ENCODE measurements around the gene ARID2.

Gene ARID2

GRCh38 chr12:45773747-45774146, 44.2 kb downstream of the ARID2 start:
- peaks cover 10% of the 10 kb centered on the region for H3K4me1 ChIP-seq (ENCODE audit: insufficient read depth, low read length, severe bottlenecking)
- no peaks in the 10 kb centered on the region for H3K9me2 ChIP-seq (ENCODE audit: low read depth, low read length)
- no peak overlapping the region for H3K27ac ChIP-seq (ENCODE audit: low read depth, low read length, poor library complexity, severe bottlenecking)
- H4K20me1 ChIP-seq (ENCODE audit: insufficient read depth, low read length), result no peaks in the 10 kb centered on the region
- no peak overlapping the region for H3K4me2 ChIP-seq (ENCODE audit: low read length)
- H3K36me3 ChIP-seq (ENCODE audit: insufficient read depth, low read length), result peaks cover 13% of the 10 kb centered on the region; the same call in 1 of the 2 replicates
- no peaks in the 10 kb centered on the region for H3F3A ChIP-seq (ENCODE audit: insufficient read depth, low read length)
- TF ChIP-seq, protein P1, sequence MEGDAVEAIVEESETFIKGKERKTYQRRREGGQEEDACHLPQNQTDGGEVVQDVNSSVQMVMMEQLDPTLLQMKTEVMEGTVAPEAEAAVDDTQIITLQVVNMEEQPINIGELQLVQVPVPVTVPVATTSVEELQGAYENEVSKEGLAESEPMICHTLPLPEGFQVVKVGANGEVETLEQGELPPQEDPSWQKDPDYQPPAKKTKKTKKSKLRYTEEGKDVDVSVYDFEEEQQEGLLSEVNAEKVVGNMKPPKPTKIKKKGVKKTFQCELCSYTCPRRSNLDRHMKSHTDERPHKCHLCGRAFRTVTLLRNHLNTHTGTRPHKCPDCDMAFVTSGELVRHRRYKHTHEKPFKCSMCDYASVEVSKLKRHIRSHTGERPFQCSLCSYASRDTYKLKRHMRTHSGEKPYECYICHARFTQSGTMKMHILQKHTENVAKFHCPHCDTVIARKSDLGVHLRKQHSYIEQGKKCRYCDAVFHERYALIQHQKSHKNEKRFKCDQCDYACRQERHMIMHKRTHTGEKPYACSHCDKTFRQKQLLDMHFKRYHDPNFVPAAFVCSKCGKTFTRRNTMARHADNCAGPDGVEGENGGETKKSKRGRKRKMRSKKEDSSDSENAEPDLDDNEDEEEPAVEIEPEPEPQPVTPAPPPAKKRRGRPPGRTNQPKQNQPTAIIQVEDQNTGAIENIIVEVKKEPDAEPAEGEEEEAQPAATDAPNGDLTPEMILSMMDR (IDR thresholded peaks at IDR 0.05; ENCODE audit: low read length), result no peak
- no peak for TF ChIP-seq EZH2 (IDR thresholded peaks at IDR 0.05; ENCODE audit: borderline replicate concordance, low read length)
- H3K4me3 ChIP-seq (ENCODE audit: low read depth, low read length, poor library complexity, severe bottlenecking), result no peak overlapping the region
- no peak overlapping the region for H3K9ac ChIP-seq (ENCODE audit: low read length)
- H2AFZ ChIP-seq (ENCODE audit: low read length), result no peak overlapping the region
- no peaks in the 10 kb centered on the region for H3K27me3 ChIP-seq (ENCODE audit: insufficient read depth, low read length)
- H3K79me2 ChIP-seq (ENCODE audit: insufficient read depth, low read length), result peaks cover 17% of the 10 kb centered on the region
- peaks cover 13% of the 10 kb centered on the region for H3K9me3 ChIP-seq (ENCODE audit: low read length)

GRCh38 chr12:45774508-45775162, 45.1 kb downstream of the ARID2 start:
- Histone ChIP-seq H3K9me3 (ENCODE audit: low read length) (peaks cover 4% of the 10 kb centered on the region; the same call in 1 of the 2 replicates), H3K9ac (ENCODE audit: low read length) (no peak overlapping the region), H3K9me2 (ENCODE audit: low read depth, low read length) (no peaks in the 10 kb centered on the region), H3K27me3 (ENCODE audit: insufficient read depth, low read length) (no peaks in the 10 kb centered on the region), H3K36me3 (ENCODE audit: insufficient read depth, low read length) (peaks cover 6% of the 10 kb centered on the region; the same call in 1 of the 2 replicates), H3F3A (ENCODE audit: insufficient read depth, low read length) (no peaks in the 10 kb centered on the region), H3K79me2 (ENCODE audit: insufficient read depth, low read length) (peaks cover 21% of the 10 kb centered on the region), H2AFZ (ENCODE audit: low read length) (no peak overlapping the region), H3K27ac (ENCODE audit: low read depth, low read length, poor library complexity, severe bottlenecking) (no peak overlapping the region), H3K4me2 (ENCODE audit: low read length) (no peak overlapping the region), H4K20me1 (ENCODE audit: insufficient read depth, low read length) (no peaks in the 10 kb centered on the region), H3K4me3 (ENCODE audit: low read depth, low read length, poor library complexity, severe bottlenecking) (no peak overlapping the region), H3K4me1 (ENCODE audit: insufficient read depth, low read length, severe bottlenecking) (peaks cover 10% of the 10 kb centered on the region)
- TF ChIP-seq, protein P1 (IDR thresholded peaks at IDR 0.05; ENCODE audit: low read length), result no peak
- TF ChIP-seq EZH2 (IDR thresholded peaks at IDR 0.05; ENCODE audit: borderline replicate concordance, low read length), result no peak

DNA sequence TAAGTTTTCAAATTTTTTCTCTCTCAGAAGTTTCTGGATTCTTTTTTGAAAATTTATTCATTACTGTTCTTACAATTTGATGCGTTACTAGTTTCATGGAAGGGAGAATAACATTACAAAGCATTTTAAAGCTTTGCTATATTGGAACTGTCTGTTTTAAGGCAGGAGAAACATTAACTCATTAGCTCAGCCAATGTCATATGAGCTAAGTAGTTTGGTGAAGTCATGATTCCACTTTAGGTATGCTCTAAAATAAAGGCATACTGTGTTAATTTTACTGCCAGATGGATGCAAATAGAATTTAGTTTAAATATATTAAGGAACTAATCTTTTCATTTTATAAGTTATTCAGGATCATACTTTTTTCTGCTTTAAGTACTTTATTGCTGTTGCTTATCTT, 46.0 kb downstream of the ARID2 start:
- no peak overlapping the region for H3K4me3 ChIP-seq (ENCODE audit: low read depth, low read length, poor library complexity, severe bottlenecking)
- H3K79me2 ChIP-seq (ENCODE audit: insufficient read depth, low read length), result peaks cover 26% of the 10 kb centered on the region
- no peak overlapping the region for H3K27ac ChIP-seq (ENCODE audit: low read depth, low read length, poor library complexity, severe bottlenecking)
- no peaks in the 10 kb centered on the region for H3F3A ChIP-seq (ENCODE audit: insufficient read depth, low read length)
- H3K4me2 ChIP-seq (ENCODE audit: low read length), result no peak overlapping the region
- H3K9me2 ChIP-seq (ENCODE audit: low read depth, low read length), result no peaks in the 10 kb centered on the region
- no peak overlapping the region for H3K9ac ChIP-seq (ENCODE audit: low read length)
- H3K4me1 ChIP-seq (ENCODE audit: insufficient read depth, low read length, severe bottlenecking), result peaks cover 10% of the 10 kb centered on the region
- no peak overlapping the region for H2AFZ ChIP-seq (ENCODE audit: low read length)
- peaks cover 1% of the 10 kb centered on the region; the same call in 1 of the 2 replicates for H3K36me3 ChIP-seq (ENCODE audit: insufficient read depth, low read length)
- TF ChIP-seq, protein P1 (IDR thresholded peaks at IDR 0.05; ENCODE audit: low read length), result no peak
- TF ChIP-seq EZH2 (IDR thresholded peaks at IDR 0.05; ENCODE audit: borderline replicate concordance, low read length), result no peak
- 0 out of 2 replicates have a peak, but pooled peaks cover under 1% of the 10 kb centered on the region for H3K9me3 ChIP-seq (ENCODE audit: low read length)
- H3K27me3 ChIP-seq (ENCODE audit: insufficient read depth, low read length), result no peaks in the 10 kb centered on the region
- H4K20me1 ChIP-seq (ENCODE audit: insufficient read depth, low read length), result no peaks in the 10 kb centered on the region

Measured in OCI-LY1 (cell line).